HUDEP-2 (cell line): ENCODE results near the gene HES2.
"Not testable (repeated sequence)": the region's sequence is repeated elsewhere in the genome, so short reads cannot be mapped to it uniquely, and the experiment has no call there.

Experiments
- DNase-seq, 76 experiments: peaks; one replicate each; lab custom pipeline; 2025; ENCODE audit not compliant: unreplicated experiment in 76 of 76; lab: John Stamatoyannopoulos, UW

Gene HES2, protein sequence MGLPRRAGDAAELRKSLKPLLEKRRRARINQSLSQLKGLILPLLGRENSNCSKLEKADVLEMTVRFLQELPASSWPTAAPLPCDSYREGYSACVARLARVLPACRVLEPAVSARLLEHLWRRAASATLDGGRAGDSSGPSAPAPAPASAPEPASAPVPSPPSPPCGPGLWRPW

DNA sequence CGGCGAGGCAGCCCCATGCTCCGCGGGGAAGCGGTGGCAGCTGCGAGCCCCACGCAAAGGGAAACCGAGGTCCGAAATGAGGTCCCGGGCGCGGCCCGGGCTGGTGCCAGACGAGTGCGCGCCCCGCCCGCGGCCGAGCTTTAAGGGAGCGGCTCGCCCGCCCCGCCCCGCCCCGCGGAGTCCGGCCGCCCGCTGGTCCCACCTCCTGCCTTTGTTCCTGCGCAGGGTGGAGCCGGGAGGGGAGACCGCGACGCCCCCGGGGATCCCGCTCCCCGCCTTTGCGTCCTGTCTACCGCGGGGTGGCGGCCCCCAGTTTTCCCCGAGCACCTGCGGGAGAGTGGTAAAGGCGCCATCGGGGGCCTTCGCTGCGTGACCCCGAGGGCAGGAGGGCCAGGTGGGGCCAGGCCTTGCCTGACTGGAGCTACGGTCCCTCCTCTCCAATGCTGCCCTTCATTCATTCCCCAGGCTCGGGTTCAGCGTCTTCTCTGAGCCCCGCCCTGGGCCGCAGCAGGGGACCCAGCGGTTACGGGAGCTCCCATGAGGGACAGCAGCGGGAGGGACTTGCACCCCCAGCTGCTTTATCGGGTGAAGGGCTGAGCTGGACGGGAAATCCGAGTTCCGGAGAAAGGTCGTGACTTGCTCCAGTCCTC is at the start of gene HES2:
TSS of gene HES2 (minus strand) at position 116 of the 650 bp plus-strand sequence. CDS start at position 17, 99 bp downstream.
- peak in 60 of 76 experiments; percentile 17 to 80 (median 56) for DNase-seq

DNA sequence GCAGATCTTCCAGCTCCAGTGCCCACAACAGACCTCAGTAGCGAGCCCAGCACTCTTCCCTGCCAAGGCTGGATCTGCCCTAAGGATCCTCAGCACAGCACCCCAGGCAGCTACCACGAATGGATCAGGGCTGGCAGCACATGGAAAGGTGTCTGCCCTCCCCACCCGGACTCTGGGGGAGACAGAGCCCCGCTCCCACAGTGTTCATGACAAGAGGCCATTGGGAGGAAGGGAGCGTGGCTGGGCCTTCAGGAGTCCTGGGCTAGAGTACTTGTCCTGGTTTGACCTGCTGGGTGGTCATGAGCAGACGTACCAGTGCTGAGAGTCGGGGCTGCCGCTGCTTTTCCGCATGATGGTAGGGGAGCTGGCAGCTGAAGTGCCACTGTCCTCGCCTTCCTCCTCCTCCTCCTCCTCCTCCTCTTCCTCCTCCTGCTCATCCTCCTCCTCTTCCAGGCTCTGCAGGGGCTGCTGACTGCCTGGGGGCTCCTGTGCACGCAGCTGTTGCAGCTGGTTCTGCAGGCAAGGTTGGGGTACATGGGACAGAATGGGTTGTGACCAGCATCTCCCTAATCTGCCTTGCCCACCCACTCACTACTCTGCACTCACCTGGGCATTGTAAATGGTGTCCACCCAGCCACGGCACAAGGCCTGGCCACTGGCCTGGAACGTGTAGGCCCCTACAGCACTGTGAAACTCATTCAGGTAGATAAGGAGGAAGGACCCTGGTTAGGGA is 49.2 kb upstream of the HES2 start:
- DNase-seq = no peak

DNA sequence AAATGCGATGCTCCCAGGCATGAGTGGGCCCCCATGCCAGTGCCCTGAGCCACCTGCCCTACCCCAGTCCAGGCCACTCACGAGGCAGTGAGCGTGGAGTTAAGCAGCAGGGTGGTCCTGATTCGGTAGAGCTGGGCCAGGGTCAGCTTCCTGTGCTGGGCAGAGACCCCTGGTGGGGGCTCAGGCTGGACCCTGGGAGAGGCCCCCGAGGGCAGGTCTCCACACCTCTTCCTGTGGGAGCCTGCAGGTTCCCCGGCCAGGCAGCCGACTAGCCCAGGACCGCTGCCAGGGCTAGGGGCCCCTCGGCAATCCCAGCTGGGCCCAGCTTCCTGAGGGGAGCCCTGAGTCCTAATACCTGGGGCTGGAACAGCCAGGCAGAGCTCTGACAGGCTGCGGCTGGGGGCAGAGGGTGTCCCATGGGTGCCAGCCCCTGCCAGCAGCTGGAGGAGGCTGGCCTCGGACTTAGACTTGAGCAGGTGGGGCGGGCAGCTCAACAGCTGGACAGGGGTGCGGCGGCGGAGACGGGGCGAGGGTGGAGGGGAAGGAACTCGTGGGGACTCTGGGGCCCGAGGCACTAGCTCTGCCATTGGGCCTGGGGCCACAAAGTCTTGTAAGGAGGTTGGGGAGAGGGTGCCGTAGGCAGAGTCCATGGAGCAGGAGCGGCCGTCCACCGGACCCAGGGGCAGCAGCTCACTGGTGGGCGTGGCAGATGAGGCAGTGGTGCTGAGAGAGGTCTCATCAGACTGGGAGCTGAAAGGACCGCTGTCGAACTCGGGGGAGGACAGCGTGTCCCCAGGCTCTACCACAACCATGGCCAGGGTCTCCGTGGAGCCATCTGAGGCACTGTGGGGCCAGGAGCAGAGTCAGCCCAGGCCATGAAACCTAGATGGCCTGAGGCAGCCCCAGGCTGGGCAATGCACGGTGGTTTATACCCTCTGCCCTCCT is 48.3 kb upstream of the HES2 start:
- DNase-seq = no peak

DNA sequence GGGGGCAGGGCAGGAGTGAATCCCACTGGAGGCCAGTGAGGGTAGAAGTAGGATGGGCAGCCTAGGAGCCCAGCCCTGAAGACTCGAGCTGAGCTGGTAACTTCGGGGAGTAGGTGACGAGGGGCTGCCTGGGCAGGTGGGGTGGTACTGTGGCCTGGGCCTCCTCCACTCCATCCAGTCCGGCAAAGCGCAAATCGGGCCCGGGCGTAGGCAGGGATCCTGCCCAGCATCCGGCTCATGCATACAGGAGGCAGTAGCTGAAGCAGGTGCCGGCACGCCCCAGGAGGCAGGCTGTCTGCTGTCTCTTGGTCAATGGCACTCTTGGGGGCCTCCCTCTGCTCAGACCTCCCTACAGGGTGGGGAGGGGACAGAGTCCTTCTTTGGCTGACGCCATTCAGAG is 47.5 kb upstream of the HES2 start:
- no peak for DNase-seq

DNA sequence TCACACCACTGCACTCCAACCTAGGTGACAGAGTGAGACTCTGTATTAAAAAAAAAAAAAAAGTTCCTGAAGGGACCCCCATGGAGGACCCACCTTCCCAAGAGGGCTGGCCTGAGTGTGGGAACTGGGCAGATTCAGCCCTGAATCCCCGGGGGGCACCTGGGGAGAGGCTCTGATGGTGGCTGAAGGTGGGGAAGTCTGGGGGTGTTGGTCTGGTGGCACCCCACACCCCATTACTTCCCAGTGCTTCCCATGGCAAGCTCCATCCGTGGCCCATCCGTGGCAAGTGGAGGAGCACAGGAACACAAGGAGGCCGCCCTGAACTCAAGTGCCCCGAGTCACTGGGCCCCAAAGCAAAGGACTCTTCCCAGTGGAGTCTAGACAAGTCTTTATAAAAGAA is 47.0 kb upstream of the HES2 start:
- no peak for DNase-seq

DNA sequence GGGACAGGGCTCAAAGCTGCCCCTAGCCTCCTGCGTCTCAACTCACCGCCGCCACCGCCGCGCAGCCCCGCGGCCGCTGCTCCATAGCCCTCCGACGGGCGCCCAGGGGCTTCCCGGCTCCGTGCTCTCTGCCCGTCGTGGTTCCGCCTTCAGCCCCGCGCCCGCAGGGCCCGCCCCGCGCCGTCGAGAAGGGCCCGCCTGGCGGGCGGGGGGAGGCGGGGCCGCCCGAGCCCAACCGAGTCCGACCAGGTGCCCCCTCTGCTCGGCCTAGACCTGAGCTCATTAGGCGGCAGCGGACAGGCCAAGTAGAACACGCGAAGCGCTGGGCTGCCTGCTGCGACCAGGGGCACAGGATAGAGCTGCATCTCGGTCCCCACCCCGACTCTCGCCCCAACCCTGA is 46.3 kb upstream of the HES2 start, which contains the start of gene TNFRSF25:
TSS of gene TNFRSF25 (minus strand) at position 151 of the 400 bp plus-strand sequence. CDS start at position 85, 66 bp downstream.
- DNase-seq = no peak

DNA sequence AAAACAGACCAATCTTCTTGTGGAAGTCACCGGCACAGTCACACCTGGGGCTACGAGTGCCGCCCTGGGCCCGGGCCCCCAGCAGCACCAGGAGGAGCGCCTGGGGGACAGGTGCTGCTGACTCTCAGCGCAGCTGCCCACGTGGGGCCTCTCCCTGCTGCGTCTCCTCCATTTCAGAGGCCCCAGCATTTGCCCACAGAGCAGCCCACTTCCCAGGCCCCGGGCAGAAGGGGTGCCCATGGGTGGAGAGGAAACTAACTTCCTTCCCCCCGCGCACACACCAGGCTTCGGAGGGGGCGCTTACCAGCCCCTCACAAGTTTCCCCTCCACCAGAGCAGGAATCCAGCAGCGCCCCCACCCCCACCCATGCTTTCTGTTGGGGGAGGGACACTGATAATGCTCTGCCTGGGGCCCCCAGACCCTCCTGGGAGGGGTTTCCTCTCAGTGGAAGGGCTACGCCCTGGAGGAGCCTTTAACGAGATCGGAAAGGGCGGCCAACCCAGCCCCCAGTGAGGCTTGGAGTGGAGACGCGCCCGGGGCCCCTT is 45.8 kb upstream of the HES2 start:
- no peak for DNase-seq

DNA sequence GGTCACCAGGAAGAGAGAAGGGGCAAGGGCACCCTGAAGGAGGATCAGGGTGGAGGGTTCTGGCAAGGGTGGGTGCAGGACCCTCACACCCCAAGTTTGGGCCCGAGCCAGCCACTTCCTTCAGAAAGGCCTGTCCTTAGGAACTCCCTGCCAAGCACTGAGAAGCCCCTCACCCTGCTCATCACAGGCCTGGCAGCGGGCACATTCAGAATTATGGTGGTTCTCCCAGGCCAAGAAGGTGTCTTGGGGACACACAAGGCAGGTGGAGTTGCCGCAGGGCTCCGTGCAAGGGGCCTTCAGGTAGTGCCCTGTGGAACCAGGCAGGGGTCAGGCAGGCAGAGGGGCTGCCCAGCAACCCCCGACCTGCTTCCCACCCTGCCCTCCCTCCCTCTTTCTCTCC is 45.2 kb upstream of the HES2 start:
- DNase-seq = no peak

DNA sequence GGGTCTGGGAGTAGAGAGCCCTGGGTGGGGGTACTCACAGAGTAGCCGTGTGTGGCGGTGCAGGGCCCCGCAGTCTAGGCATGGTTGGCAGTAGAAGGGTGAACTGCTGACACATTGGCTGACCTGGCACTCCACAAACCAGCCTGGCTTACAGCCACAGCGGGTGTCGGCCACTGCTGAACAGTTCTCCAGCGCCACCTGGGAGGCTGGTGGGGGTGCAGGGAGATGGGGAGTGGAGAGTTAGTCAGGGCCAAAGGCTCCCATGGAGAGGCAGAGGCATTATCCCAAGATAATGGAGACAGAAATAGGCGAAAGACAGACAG is 44.8 kb upstream of the HES2 start:
- peak in 61 of 76 experiments; percentile 4 to 72 (median 44) for DNase-seq

DNA sequence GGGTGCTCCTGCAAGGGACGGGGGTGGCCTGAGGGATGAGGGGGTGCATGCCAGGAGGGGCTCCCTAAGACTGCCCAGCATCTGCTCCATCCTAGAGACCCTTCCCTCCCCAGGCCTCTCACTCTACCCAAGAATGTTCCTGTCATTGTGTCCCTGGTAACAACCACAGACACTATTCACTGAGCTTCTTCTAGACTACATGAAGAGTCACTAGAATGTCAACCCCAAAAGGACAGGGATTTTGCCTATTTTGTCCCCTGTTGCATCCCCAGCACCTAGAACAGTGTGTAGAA is 43.3 kb upstream of the HES2 start:
- DNase-seq = no peak

DNA sequence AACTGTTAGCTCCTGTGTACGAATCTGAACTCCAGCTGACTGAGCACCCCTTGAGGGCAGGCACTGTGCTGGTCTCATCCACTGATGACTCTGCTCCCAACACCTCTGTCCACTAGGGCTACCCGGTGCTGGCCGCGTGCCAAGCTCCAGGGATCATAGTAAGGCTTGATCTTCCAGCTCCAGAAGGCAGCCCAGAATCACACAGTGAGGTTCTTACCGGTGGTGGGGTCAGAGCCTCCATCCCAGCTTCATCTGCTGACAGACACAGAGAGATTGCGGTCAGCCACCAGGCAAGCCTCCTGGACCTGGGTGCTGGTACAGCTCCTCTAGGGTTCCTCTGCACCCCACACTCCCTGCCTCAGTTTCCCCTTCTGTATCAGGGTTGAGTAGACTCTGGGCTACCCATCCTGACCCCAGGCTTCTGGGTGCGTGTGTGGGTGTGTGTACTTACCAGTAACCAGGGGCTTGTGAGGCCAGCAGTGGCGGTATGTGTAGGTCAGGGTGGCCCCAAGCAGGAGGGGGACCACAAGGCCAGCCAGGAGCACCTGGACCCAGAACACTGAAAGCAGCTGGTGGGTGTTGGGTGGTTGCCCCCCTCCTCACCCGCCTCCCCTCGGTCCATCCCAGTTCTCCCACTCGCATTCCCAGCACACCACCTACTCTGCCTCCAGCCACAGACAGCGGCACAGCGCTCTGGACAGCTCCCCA is 42.8 kb upstream of the HES2 start:
- DNase-seq = peak in 3 of 76 experiments; percentile 4 to 21 (median 10)

DNA sequence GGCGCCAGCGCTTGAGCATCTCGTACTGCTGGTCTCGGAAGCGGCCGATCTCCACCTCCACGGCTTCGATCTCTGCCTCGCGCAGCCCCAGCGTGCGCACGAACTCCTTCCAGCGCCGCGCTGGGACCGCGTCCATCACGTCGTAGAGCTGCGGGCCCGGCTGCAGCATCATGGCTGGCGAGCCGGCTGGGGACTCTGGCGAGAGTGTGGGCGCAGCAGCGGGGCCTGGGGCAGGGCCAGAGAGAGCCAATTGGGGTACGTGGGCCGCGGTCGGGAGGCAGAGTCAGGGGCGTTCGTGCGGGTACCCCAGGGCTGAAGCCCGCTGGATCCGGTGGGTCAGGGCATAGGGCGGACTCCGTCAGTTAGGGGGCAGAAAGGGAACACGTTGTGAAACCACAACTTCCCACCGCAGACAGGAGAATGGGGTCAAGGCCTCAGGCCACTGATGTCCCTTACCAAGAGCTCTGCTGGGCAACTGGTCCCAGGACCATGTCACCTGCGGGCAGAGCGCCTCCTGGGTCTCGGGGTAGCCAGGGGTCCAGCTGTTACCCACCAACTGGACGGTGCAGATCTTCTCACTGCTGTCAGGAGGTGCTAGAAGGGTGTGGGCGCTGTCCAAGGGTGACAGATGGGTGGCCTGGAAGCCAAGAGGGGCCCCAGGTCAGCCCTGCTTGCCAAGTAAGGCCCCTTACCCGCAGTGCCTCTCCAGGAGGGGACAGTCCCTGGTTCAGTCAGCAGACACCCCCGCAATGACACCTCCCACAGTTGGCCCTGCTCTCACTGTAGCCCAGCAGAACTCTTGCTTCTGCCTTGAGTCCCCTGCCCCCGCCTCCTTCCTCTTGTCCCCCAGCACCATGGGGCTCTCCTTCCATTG is 42.1 kb upstream of the HES2 start:
- no peak for DNase-seq

DNA sequence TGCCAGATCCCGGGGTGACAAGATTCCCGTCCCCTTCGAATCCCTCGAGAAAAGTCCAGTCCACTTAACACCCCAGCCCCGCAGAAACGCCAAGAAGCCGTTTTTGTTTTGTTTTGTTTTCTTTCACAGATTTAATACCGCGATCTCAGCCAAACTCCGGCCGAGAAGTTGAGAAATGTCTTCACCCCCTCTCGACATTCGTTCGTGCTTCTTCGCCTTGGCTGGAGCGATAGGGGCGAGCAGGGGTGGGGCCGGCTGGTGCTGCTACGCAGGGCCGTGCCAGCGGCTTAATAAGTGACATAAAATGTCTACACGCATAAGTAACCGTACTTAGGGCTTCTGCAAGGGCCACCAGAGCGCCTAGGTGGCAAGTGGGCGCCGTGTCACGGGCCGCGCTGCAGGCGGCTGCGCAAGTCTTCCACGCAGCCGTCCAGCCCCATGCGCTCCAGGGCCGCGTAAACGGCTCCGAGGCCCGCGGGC is 41.4 kb upstream of the HES2 start:
- DNase-seq = no peak

DNA sequence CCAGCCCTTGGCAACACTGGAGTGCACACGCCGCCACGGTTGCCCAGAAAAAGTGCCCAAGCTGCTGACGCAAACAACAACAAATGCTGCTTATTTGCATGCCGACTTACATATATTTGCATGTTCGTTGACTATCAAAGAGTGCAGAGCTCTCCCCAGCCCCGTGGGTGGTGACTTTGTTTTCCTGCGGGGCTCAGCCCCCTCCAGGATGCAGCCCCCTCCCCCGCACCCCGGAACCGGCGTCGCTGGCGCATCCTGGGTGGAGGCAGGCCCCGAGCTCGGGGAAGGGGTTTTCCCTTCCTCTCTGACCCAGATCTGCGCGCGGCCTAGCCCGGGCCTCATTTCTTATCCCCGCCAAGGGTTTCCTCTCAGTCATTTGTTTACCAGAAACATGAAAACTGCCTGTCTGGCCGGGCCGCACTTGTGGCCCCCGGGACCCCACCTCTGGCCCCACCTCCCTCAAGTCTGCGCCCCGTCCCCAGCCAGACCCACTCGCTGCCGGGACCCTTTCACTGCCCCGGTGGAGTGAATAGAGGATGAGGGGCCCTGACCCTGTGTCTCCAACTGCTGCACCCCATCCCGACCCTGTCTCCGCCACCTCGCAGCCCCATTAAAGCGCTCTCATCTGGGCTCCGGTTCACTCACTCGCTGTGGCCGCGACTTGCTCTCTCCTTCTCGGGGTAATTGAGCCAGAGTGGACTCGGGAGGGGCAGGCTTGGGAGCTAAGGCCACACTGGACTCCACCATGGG is 40.8 kb upstream of the HES2 start:
- no peak for DNase-seq

DNA sequence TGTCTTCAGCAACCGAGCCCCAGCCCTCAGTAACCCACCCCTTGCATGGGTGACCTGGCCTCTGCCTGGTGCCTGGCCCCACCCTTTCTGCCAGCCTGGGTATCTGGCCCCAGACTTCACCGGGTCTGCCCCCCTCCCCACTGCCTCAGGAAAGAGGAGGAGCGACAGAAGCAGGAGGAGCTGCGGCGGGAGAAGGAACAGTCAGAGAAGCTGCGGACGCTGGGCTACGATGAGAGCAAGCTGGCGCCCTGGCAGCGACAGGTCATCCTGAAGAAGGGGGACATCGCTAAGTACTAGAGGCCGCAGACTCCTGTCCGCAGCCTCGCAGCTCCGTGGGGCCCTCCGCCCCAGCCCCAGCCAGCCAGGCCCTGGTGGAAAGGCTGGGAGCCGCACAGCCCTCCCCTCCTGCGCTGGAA is 40.1 kb upstream of the HES2 start:
- DNase-seq = no peak

DNA sequence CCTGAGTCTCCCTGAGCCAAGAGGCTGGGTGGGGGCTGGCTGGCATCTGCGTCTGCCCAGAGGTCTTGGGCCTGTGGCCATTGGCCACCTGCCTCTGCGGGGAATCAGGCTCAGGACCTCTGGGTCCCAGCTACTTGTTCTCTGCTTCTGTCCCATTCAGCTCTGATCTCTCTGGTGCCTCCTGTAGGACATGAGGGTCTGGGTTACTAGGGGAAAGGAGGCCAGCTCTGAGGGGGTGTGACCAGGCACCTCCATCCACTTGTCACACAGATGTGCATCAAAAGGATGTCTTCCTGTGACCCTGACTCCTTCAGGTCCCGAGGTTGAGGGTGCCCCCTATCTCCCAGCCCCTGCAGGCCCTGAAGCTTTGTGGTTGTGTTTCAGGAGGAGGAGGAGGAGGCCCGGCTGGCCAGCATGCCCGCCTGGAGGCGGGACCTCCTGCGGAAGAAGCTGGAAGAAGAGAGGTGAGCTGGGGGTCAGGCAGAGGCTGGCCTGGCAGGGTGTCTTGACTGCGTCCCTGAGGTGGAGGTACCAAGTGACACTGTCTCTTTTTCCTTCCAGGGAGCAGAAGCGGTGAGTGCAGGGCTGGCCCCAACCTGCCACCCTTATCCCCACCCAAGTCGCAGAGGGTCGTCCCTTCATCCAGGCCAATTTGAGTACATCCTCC is 37.2 kb upstream of the HES2 start:
- DNase-seq = no peak

DNA sequence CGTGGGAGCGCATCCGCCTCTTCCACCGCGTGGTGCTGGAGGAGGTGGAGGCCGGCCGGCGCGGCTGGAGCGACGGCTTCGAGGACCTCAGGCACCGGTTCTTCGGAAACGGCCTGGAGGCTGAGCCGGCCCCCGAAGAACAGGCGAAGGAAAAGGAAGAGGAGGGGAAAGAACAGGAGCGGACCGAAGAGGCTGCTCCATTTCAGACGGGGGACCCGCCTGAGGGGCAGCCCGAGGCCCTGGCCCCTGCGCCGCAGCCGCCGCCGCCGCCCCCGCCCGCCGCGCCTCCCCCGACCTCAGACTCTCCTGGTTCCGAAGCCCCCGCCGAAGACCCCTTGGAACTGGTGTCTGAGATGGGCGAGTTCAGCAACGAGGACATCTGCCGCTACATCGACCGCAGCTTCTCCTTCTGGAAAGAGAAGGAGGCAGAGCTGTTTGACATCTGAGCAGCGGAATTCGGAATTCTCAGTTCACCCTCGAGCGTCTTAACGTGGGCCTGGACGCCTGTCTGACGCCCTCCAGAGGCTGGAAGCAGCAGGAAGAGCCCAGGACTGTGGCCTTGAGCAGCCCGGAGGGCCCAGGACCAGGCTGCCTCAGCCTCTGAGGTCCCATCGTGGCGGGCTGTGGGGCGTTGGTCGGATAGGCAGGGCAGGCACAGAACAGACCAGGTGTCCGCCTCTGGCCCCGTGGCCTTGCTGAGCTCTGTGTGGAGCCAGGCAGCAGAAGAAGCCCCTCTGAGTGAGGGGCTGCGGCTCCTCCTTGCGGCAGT is 36.2 kb upstream of the HES2 start:
- DNase-seq = not testable (repeated sequence)
